PC-3 (cell line): ENCODE results near the gene ZNF407. TPM values are rescaled to one million over a fixed set of nuclear protein-coding genes. Genes with fewer than 3 reads are reported as not detected.

Experiments
- ATAC-seq: fragments of 200-7000 bp; cut with Tn5 transposase; 2 replicates; pipeline ENCODE4 v1.9.1; 2020; ENCODE audit warnings: mild to moderate bottlenecking, moderate library complexity
- BruUV-seq: library from RNA; stranded (reverse); fragments of 400-500 nt; replicated peaks from 2 replicates; lab custom pipeline; 2021; lab: Mats Ljungman, UMichigan
- CTCF ChIA-PET: fragments of 300-600 bp; sonication (Branson Sonifier 250); formaldehyde crosslinking; loops from one replicate; lab custom pipeline; 2022; ENCODE audit warnings: antibody characterized with exemption; lab: Charles Lee
- POLR2A ChIA-PET: fragments of 300-600 bp; sonication (Branson Sonifier 250); formaldehyde crosslinking; loops from one replicate; lab custom pipeline; 2022; ENCODE audit warnings: antibody characterized with exemption; ENCODE audit not compliant: unreplicated experiment; lab: Charles Lee
- DNase-seq: peaks from one replicate; pipeline ENCODE4 v3.0.0-alpha.2; 2015
- H2AFZ ChIP-seq: fragments of 300-600 bp; sonication (generic); 2 replicates; pipeline ENCODE4 v1.6.0; 2016; ENCODE audit warnings: antibody characterized with exemption, low read length
- H3F3A ChIP-seq: fragments of 300-600 bp; sonication (generic); one replicate; pipeline ENCODE4 v1.6.0; 2017; ENCODE audit warnings: antibody characterized with exemption, low read length, control low read depth, mild to moderate bottlenecking; ENCODE audit not compliant: unreplicated experiment
- H3K27ac ChIP-seq: fragments of 300-600 bp; sonication (generic); 2 replicates; pipeline ENCODE4 v1.5.1; 2016; ENCODE audit warnings: mild to moderate bottlenecking, low read length
- H3K27me3 ChIP-seq: fragments of 300-600 bp; sonication (generic); 2 replicates; pipeline ENCODE4 v1.6.1; 2016; ENCODE audit warnings: low read length, mixed read lengths
- H3K36me3 ChIP-seq: fragments of 300-600 bp; sonication (generic); 2 replicates; pipeline ENCODE4 v1.6.1; 2016; ENCODE audit warnings: low read depth, mixed run types, low read length, mixed read lengths
- H3K4me1 ChIP-seq: fragments of 300-600 bp; sonication (generic); 2 replicates; pipeline ENCODE4 v1.5.1; 2016; ENCODE audit warnings: low read length; ENCODE audit not compliant: insufficient read depth
- H3K4me2 ChIP-seq: fragments of 300-600 bp; sonication (generic); 2 replicates; pipeline ENCODE4 v1.6.0; 2016; ENCODE audit warnings: low read length
- H3K4me3 ChIP-seq: fragments of 300-600 bp; sonication (generic); 2 replicates; pipeline ENCODE4 v1.5.1; 2016; ENCODE audit warnings: mild to moderate bottlenecking, low read length, mixed read lengths
- H3K79me2 ChIP-seq: fragments of 300-600 bp; sonication (generic); 2 replicates; pipeline ENCODE4 v1.6.1; 2017; ENCODE audit warnings: low read length, mixed read lengths
- H3K9ac ChIP-seq: fragments of 300-600 bp; sonication (generic); 2 replicates; pipeline ENCODE4 v1.6.0; 2016; ENCODE audit warnings: mild to moderate bottlenecking, low read length
- H3K9me2 ChIP-seq: fragments of 300-600 bp; sonication (generic); replicated peaks from 2 replicates; pipeline ENCODE4 v1.6.1; 2016; ENCODE audit warnings: mixed run types, low read length, mixed read lengths
- H3K9me3 ChIP-seq: fragments of 300-600 bp; sonication (generic); 2 replicates; pipeline ENCODE4 v1.6.1; 2016; ENCODE audit warnings: low read length, mixed read lengths
- H4K20me1 ChIP-seq: fragments of 300-600 bp; sonication (generic); 2 replicates; pipeline ENCODE4 v1.6.1; 2016; ENCODE audit warnings: low read length, mixed read lengths
- CTCF ChIP-seq: fragments of 300-600 bp; sonication (generic); conservative IDR thresholded peaks from 2 replicates; pipeline ENCODE4 v1.5.1; 2017; ENCODE audit warnings: antibody characterized with exemption, low read depth, mild to moderate bottlenecking, low read length
- EZH2 ChIP-seq: fragments of 300-600 bp; sonication (generic); IDR thresholded peaks from one replicate; pipeline ENCODE4 v1.6.1; 2017; ENCODE audit warnings: antibody characterized with exemption, mild to moderate bottlenecking, low read length; ENCODE audit not compliant: unreplicated experiment
- EZH2phosphoT487 ChIP-seq: fragments of 300-600 bp; sonication (generic); IDR thresholded peaks from 2 replicates; pipeline ENCODE4 v1.6.1; 2018; ENCODE audit warnings: mild to moderate bottlenecking, antibody characterized with exemption, low read length, borderline replicate concordance
- intact Hi-C: fragments of 100-400 bp; cut with micrococcal nuclease; formaldehyde crosslinking; loops from 2 replicates; pipeline ENCODE4 v1.9.0; 2023
- total RNA-seq: library from RNA; depleted of rRNA; stranded (reverse); fragments of >200 nt; gene quantifications from 2 replicates; pipeline ENCODE4 v1.2.3, GENCODE V29; 2014

Gene ZNF407
- total RNA-seq, 1 experiment from 2014 or later, result 9.3 TPM

GRCh38 chr18:74788657-74789056 lies 191.0 kb downstream of the ZNF407 start:
- H3K4me2 ChIP-seq, result no peak overlapping the region
- no peaks in the 10 kb centered on the region for H3K27me3 ChIP-seq
- H3K4me3 ChIP-seq, result no peak overlapping the region
- DNase-seq (no peak), ATAC-seq (no peak)
- H3K9me3 ChIP-seq, result no peaks in the 10 kb centered on the region
- intact Hi-C loops, result no loop called here
- no peak overlapping the region for H3K9ac ChIP-seq
- H3K9me2 ChIP-seq, result no peaks in the 10 kb centered on the region
- no peak for TF ChIP-seq EZH2phosphoT487
- no peak for TF ChIP-seq EZH2
- no peak for TF ChIP-seq CTCF
- no peak overlapping the region for H3K27ac ChIP-seq
- ChIA-PET POLR2A (no interaction called here), CTCF (no interaction called here)
- H4K20me1 ChIP-seq, result no peaks in the 10 kb centered on the region
- no peaks in the 10 kb centered on the region for H3K79me2 ChIP-seq
- no peak overlapping the region for H2AFZ ChIP-seq
- BruUV-seq, result no TSS peak
- H3F3A ChIP-seq, result no peaks in the 10 kb centered on the region
- no peaks in the 10 kb centered on the region for H3K36me3 ChIP-seq
- H3K4me1 ChIP-seq, result no peaks in the 10 kb centered on the region

- Histone ChIP-seq H4K20me1 (no peaks in the 10 kb centered on the region), H3F3A (no peaks in the 10 kb centered on the region), H3K27me3 (no peaks in the 10 kb centered on the region), H3K4me1 (no peaks in the 10 kb centered on the region), H3K9ac (no peak overlapping the region), H2AFZ (no peak overlapping the region), H3K4me2 (no peak overlapping the region), H3K9me2 (no peaks in the 10 kb centered on the region), H3K27ac (no peak overlapping the region), H3K9me3 (no peaks in the 10 kb centered on the region), H3K36me3 (no peaks in the 10 kb centered on the region), H3K4me3 (no peak overlapping the region), H3K79me2 (no peaks in the 10 kb centered on the region)
- ChIA-PET POLR2A (no interaction called here), CTCF (no interaction called here)
- no TSS peak for BruUV-seq
- TF ChIP-seq EZH2, result no peak
- no peak for TF ChIP-seq EZH2phosphoT487
- no peak for TF ChIP-seq CTCF
- intact Hi-C loops, result no loop called here
- DNase-seq, result no peak
- no peak for ATAC-seq
Observed at GRCh38 chr18:74789078-74789477, 191.4 kb downstream of the ZNF407 start.

GRCh38 chr18:74790451-74790850 lies 192.8 kb downstream of the ZNF407 start:
- H3F3A ChIP-seq, result no peaks in the 10 kb centered on the region
- H3K9me2 ChIP-seq, result no peaks in the 10 kb centered on the region
- no peak overlapping the region for H3K4me3 ChIP-seq
- no peak overlapping the region for H2AFZ ChIP-seq
- H3K4me1 ChIP-seq, result no peaks in the 10 kb centered on the region
- ATAC-seq (no peak), DNase-seq (no peak)
- POLR2A ChIA-PET, result no interaction called here
- no peak overlapping the region for H3K4me2 ChIP-seq
- intact Hi-C loops, result no loop called here
- H3K9ac ChIP-seq, result no peak overlapping the region
- H3K27ac ChIP-seq, result no peak overlapping the region
- no peaks in the 10 kb centered on the region for H3K9me3 ChIP-seq
- CTCF ChIA-PET, result interaction anchor here (0.6 kb wide), 1 partner anchor 141 kb away, joined by 4 read pairs; no protein-coding TSS in a partner anchor
- TF ChIP-seq EZH2, result no peak
- no peak for TF ChIP-seq EZH2phosphoT487
- no peak for TF ChIP-seq CTCF
- BruUV-seq, result no TSS peak
- H4K20me1 ChIP-seq, result no peaks in the 10 kb centered on the region
- no peaks in the 10 kb centered on the region for H3K79me2 ChIP-seq
- H3K27me3 ChIP-seq, result no peaks in the 10 kb centered on the region
- no peaks in the 10 kb centered on the region for H3K36me3 ChIP-seq
